Suprapubic skin (tissue), 4 donors: ENCODE measurements around the gene ENPEP. TPM values are rescaled to one million over a fixed set of nuclear protein-coding genes. Genes with fewer than 3 reads are reported as not detected.

Experiments used
- DNase-seq, 2 donors: peaks; one replicate each; pipeline ENCODE4 v3.0.0-alpha.2; 2019; ENCODE audit warnings: low spot score in 2 of 2
- H3K27ac ChIP-seq: fragments of 200-600 bp; sonication (generic); one replicate; pipeline ENCODE4 v1.5.1; 2019
- H3K27me3 ChIP-seq: fragments of 200-600 bp; sonication (generic); one replicate; pipeline ENCODE4 v1.5.1; 2019
- H3K36me3 ChIP-seq: fragments of 200-600 bp; sonication (generic); one replicate; pipeline ENCODE4 v1.5.1; 2019
- H3K4me1 ChIP-seq: fragments of 200-600 bp; sonication (generic); one replicate; pipeline ENCODE4 v1.5.1; 2019
- H3K4me3 ChIP-seq: fragments of 200-600 bp; sonication (generic); one replicate; pipeline ENCODE4 v1.5.1; 2019; ENCODE audit warnings: mild to moderate bottlenecking
- H3K9me3 ChIP-seq: fragments of 200-600 bp; sonication (generic); one replicate; pipeline ENCODE4 v1.5.1; 2019
- EP300 ChIP-seq: sonication (generic); formaldehyde crosslinking; IDR thresholded peaks from one replicate; pipeline ENCODE4 v1.6.1; 2017; ENCODE audit warnings: antibody characterized with exemption
- POLR2A ChIP-seq, 2 donors: fragments of 450-650 bp; IDR thresholded peaks; one replicate each; pipeline ENCODE4 v1.6.1; 2017; ENCODE audit warnings: antibody characterized with exemption in 2 of 2, mild to moderate bottlenecking in 2 of 2, moderate library complexity in 2 of 2
- POLR2AphosphoS5 ChIP-seq, 3 donors: sonication (generic); formaldehyde crosslinking; IDR thresholded peaks; one replicate each; pipeline ENCODE4 v1.6.1; 2017; ENCODE audit warnings: antibody characterized with exemption in 3 of 3
- WGBS: methylation state at CpG from one replicate; pipeline ENCODE4 v1.1.5; 2018; 5-methylcytosine and 5-hydroxymethylcytosine counted together
- total RNA-seq, 4 donors: library from RNA; depleted of rRNA; stranded (reverse); fragments of >200 nt; gene quantifications; one replicate each; pipeline ENCODE4 v1.1.0, GENCODE V29; 2016
- TF ChIP-seq, protein P1 (sequence below), 2 donors: fragments of 200-600 bp in 1 of 2; fragments of 450-650 bp in 1 of 2; sonication (generic) in 1 of 2; IDR thresholded peaks; one replicate each; pipeline ENCODE4 v1.5.1; 2016 to 2019; ENCODE audit warnings: antibody characterized with exemption in 2 of 2, mild to moderate bottlenecking in 1 of 2, moderate library complexity in 1 of 2

Gene ENPEP
- total RNA-seq, 4 donors from 2014 or later = 0.91 to 2.5 (median 1.7) TPM

DNA sequence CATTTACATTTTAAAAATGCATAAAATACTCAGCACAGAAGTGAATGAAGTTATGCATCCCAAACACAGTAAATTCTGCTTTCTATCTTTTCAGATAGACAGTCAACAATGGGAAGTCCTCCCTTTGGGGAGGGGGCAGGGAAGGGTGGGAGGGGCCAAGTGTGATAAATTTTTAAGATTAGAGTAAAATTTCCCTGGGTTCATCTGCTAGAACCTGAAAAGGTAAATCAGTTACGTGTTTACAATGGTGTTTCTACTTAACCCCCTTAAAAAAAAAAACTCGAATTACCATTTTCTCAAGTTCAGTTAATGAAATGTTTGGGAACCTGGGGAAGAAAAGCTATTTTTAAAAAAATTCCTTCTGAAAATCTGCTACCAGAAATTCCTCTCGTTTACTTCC lies 137.8 kb downstream of the ENPEP start:
- peaks cover 26% of the 10 kb centered on the region for H3K4me1 ChIP-seq
- H3K4me3 ChIP-seq = no peak overlapping the region
- no peaks in the 10 kb centered on the region for H3K36me3 ChIP-seq
- TF ChIP-seq, protein P1, sequence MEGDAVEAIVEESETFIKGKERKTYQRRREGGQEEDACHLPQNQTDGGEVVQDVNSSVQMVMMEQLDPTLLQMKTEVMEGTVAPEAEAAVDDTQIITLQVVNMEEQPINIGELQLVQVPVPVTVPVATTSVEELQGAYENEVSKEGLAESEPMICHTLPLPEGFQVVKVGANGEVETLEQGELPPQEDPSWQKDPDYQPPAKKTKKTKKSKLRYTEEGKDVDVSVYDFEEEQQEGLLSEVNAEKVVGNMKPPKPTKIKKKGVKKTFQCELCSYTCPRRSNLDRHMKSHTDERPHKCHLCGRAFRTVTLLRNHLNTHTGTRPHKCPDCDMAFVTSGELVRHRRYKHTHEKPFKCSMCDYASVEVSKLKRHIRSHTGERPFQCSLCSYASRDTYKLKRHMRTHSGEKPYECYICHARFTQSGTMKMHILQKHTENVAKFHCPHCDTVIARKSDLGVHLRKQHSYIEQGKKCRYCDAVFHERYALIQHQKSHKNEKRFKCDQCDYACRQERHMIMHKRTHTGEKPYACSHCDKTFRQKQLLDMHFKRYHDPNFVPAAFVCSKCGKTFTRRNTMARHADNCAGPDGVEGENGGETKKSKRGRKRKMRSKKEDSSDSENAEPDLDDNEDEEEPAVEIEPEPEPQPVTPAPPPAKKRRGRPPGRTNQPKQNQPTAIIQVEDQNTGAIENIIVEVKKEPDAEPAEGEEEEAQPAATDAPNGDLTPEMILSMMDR (IDR thresholded peaks at IDR 0.05) = no peak
- TF ChIP-seq POLR2AphosphoS5 (IDR thresholded peaks at IDR 0.05) = no peak
- TF ChIP-seq EP300 = no peak
- no peak for TF ChIP-seq POLR2A (IDR thresholded peaks at IDR 0.05)
- no peaks in the 10 kb centered on the region for H3K9me3 ChIP-seq
- WGBS = 44% methylated on average over 3 of the region's 3 CpGs
- no peak overlapping the region for H3K27ac ChIP-seq
- peaks cover 95% of the 10 kb centered on the region for H3K27me3 ChIP-seq
- DNase-seq = no peak

- DNase-seq = no peak
- peaks cover 96% of the 10 kb centered on the region for H3K27me3 ChIP-seq
- 48% methylated on average over 27 of the region's 27 CpGs for WGBS
These were observed 138.4 kb downstream of the ENPEP start for GRCh38 chr4:110614173-110614963.

More at GRCh38 chr4:110614173-110614963, 138.4 kb downstream of the ENPEP start:
- no peaks in the 10 kb centered on the region for H3K9me3 ChIP-seq
- H3K36me3 ChIP-seq = no peaks in the 10 kb centered on the region
- H3K27ac ChIP-seq = no peak overlapping the region
- no peak overlapping the region for H3K4me3 ChIP-seq
- peaks cover 28% of the 10 kb centered on the region for H3K4me1 ChIP-seq
- TF ChIP-seq EP300 (no peak), POLR2A (IDR thresholded peaks at IDR 0.05) (no peak)

Other genes with a start within 250 kb of the ENPEP start
- gene PITX2, start 146.9 kb downstream of the ENPEP start, total RNA-seq = 1 to 10 TPM in 3 of 4 donors, under 1 TPM in 1; 0.48 to 8.3 (median 4.1) TPM